AG04450 (cell line): Measurements from ENCODE around the gene SHFL. TPM values are rescaled to one million over a fixed set of nuclear protein-coding genes. Genes with fewer than 3 reads are reported as not detected.

Source experiments
- CTCF ChIA-PET: fragments of 300-600, 350-600 bp; formaldehyde crosslinking; extraction: SDS; loops from one replicate; lab custom pipeline; 2022; ENCODE audit warnings: antibody characterized with exemption, inconsistent platforms; lab: Charles Lee
- POLR2A ChIA-PET: fragments of 350-600 bp; formaldehyde crosslinking; extraction: SDS; loops from one replicate; lab custom pipeline; 2021; ENCODE audit warnings: antibody characterized with exemption, inconsistent platforms; lab: Yijun Ruan, JAX
- DNase-seq: peaks from one replicate; pipeline ENCODE4 v3.0.0-alpha.2; 2011; ENCODE audit warnings: low read depth, low spot score
- H3K27ac ChIP-seq: one replicate; pipeline ENCODE4 v1.5.1; 2012; ENCODE audit warnings: low read depth, low read length, control low read depth
- H3K27me3 ChIP-seq: one replicate; pipeline ENCODE4 v1.6.0; 2012; ENCODE audit warnings: low read length; ENCODE audit not compliant: control insufficient read depth, insufficient read depth
- H3K4me3 ChIP-seq: 2 replicates; pipeline ENCODE4 v1.5.1; 2011; ENCODE audit warnings: mild to moderate bottlenecking, low read depth, low read length, control low read depth
- H3K9me3 ChIP-seq: 2 replicates; pipeline ENCODE4 v1.5.1; 2012; ENCODE audit warnings: low read length; ENCODE audit not compliant: control insufficient read depth, insufficient read depth
- polyA plus RNA-seq: library from polyadenylated mRNA; depleted of rRNA; stranded (reverse); fragments of >200 nt; gene quantifications from 2 replicates; pipeline ENCODE4 v1.2.3, GENCODE V29; 2011
- TF ChIP-seq, protein P1 (sequence below): IDR thresholded peaks from 2 replicates; pipeline ENCODE4 v1.5.1; 2011; ENCODE audit warnings: low read depth, low read length, control low read depth, inconsistent platforms

The SHFL gene
- polyA plus RNA-seq, 1 experiment = 25.0 TPM

DNA sequence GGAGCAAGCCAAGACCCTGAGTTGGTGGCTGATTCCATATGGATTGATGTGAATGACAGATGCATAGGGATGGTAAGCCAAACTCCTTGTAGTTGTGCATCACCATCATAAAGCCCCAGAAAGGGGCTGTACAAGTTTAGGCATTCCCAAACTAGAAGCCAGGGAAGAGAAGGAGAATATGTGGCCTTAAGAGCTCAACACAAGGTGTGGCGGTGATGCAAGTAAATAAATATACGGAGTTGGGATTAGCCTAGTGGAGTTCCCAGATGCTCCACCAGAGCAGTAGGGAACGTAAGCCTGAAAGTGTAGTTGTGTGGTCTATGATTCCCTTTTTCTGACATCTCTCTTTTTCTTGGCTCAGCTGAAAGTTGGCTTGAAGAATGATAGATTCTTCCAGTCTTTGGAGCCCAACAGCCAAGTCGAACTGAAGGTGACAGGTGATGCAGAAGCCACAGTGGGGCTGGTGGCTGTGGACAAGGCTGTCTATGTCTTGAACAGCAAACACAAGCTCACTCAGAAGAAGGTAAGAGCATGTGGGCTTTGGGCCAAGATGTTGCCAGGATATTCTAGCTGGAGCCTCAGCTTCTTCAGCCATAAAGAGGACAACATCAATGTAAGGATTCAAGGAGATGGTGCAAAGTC, 42.7 kb upstream of the SHFL start:
- DNase-seq = no peak
- TF ChIP-seq, protein P1, sequence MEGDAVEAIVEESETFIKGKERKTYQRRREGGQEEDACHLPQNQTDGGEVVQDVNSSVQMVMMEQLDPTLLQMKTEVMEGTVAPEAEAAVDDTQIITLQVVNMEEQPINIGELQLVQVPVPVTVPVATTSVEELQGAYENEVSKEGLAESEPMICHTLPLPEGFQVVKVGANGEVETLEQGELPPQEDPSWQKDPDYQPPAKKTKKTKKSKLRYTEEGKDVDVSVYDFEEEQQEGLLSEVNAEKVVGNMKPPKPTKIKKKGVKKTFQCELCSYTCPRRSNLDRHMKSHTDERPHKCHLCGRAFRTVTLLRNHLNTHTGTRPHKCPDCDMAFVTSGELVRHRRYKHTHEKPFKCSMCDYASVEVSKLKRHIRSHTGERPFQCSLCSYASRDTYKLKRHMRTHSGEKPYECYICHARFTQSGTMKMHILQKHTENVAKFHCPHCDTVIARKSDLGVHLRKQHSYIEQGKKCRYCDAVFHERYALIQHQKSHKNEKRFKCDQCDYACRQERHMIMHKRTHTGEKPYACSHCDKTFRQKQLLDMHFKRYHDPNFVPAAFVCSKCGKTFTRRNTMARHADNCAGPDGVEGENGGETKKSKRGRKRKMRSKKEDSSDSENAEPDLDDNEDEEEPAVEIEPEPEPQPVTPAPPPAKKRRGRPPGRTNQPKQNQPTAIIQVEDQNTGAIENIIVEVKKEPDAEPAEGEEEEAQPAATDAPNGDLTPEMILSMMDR = no peak
- POLR2A ChIA-PET = no interaction called here
- Histone ChIP-seq H3K4me3 (no peak overlapping the region), H3K27me3 (peaks cover 9% of the 10 kb centered on the region), H3K9me3 (peaks cover 48% of the 10 kb centered on the region), H3K27ac (no peak overlapping the region)
- CTCF ChIA-PET = interaction anchor here (1.0 kb wide), 1 partner anchor 16 kb away, joined by 4 read pairs; no protein-coding TSS in a partner anchor

DNA sequence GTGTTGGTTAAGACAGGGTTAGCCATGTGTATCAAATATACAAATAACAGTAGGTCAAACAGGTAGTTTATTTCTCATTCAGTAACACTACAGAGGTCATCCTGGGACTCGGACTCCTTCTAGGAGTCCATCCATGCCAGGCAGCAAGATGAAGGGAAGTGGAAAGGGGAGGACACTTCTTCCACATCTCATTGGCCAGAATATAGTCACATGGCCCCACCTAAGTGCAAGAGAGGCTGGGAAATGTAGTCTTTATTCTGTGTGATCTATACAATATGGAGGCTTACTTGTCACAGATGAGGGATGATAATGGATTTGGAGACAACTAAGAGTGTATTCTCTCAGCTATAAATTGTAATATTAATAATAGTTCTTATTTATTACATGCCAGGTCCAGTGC, 41.7 kb upstream of the SHFL start:
- TF ChIP-seq, protein P1 = no peak
- no peak overlapping the region for H3K4me3 ChIP-seq
- ChIA-PET POLR2A (no interaction called here), CTCF (no interaction called here)
- peaks cover 9% of the 10 kb centered on the region for H3K27me3 ChIP-seq
- peaks cover 48% of the 10 kb centered on the region for H3K9me3 ChIP-seq
- no peak for DNase-seq
- H3K27ac ChIP-seq = no peak overlapping the region

DNA sequence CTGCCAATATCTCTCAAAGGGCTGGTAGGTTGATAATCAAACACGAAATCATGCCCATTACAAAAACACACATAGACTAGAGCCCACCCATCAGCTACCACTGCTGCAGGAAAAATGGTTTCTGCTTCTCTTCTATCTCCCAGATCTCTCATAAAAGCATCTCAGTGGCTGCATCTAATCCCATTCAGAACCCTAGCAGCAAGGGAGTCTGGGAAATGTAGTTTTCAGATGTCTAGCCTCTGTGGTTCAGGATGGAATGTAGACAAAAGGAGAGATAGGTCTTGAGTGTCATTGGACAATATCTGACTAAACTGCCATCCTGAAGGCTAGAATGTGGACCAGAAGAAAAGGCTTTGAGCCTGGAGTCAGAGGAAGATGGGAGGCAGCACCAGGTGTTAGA, 40.7 kb upstream of the SHFL start:
- Histone ChIP-seq H3K27ac (no peak overlapping the region), H3K4me3 (no peak overlapping the region), H3K27me3 (peaks cover 9% of the 10 kb centered on the region), H3K9me3 (peaks cover 48% of the 10 kb centered on the region)
- ChIA-PET POLR2A (no interaction called here), CTCF (interaction anchor here (0.8 kb wide), 1 partner anchor 44 kb away, joined by 3 read pairs; no protein-coding TSS in a partner anchor)
- TF ChIP-seq, protein P1 = no peak
- DNase-seq = no peak

DNA sequence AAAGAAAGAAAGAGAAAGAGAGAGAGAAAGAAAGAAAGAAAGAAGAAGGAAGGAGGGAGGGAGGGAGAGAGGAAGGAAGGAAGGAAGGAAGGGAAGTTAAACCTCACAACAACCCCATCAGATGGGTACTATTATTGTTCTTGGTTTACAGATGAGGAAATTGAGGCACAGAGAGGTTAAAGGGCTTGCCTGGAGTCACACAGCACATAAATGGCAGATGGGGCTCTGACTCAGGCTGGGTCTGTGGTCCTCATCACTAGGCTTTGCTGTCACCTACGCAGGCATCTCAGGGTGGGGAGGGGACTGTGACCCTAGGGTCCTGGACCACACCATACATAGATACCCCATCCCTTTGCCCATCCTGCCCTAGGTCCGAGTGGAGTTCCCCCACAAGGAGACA, 36.5 kb upstream of the SHFL start:
- POLR2A ChIA-PET = interaction anchor here (0.6 kb wide), 1 partner anchor 22 kb away, joined by 5 read pairs; no protein-coding TSS in a partner anchor
- Histone ChIP-seq H3K27ac (no peak overlapping the region), H3K4me3 (no peak overlapping the region), H3K9me3 (peaks cover 14% of the 10 kb centered on the region), H3K27me3 (peaks cover 6% of the 10 kb centered on the region)
- no peak for DNase-seq
- TF ChIP-seq, protein P1 = no peak
- CTCF ChIA-PET = no interaction called here

DNA sequence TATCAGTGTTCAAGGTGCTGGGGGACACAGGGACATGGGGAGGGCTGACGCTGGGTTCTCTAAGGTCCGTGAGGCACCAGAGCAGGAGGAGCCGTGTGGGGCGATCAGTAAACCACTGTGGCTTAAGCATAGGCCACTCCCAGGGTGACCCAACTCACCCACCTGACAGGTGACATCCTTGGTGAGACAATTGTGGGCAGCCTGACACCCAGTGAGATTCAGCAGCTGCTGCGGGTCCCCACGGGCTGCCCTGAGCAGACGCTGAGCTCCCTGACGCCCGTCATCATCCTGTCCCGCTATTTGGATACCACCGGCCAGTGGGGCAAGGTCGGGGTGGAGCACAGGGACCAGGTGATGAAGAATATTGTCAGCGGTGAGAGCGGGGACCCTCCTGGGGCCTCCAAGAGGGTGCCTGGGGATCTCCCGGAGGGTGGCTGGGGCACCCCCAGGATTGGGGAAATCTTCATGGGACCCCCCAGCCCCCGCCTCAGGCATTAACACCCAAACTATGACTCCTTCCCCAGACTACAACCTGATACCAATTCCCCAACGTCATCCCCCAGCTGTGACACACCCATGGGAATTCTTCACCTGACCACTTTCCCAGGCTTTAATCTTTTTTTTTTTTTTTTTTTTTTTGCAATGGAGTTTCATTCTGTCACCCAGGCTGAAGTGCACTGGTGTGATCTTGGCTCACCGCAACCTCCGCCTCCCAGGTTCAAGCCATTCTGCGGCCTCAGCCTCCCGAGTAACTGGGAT, 33.3 kb upstream of the SHFL start:
- H3K27ac ChIP-seq = no peak overlapping the region
- ChIA-PET POLR2A (no interaction called here), CTCF (no interaction called here)
- H3K27me3 ChIP-seq = no peaks in the 10 kb centered on the region
- no peaks in the 10 kb centered on the region; the same call in 1 of the 2 replicates for H3K9me3 ChIP-seq
- no peak overlapping the region for H3K4me3 ChIP-seq
- DNase-seq = no peak
- TF ChIP-seq, protein P1 = no peak
